HEK293 (cell line): ENCODE data around the gene ACTL8.

Experiments used
- CTCF ChIA-PET: fragments of 350-600 bp; formaldehyde crosslinking; extraction: SDS; loops from one replicate; lab custom pipeline; 2021; ENCODE audit warnings: antibody characterized with exemption; lab: Yijun Ruan, JAX
- POLR2A ChIA-PET: fragments of 300-600 bp; formaldehyde crosslinking; extraction: SDS; loops from one replicate; lab custom pipeline; 2020; ENCODE audit warnings: antibody characterized with exemption, inconsistent platforms; lab: Yijun Ruan, JAX
- H3K27ac ChIP-seq: fragments of 200-500 bp; sonication (Bioruptor generic); 2 replicates; pipeline ENCODE4 v1.5.1; 2014; ENCODE audit warnings: low read depth, low read length, control low read depth, inconsistent platforms; ENCODE audit errors: extremely low read depth
- H3K36me3 ChIP-seq, 2 experiments: fragments of 200-500 bp in 1 of 2; sonication (Bioruptor generic) in 1 of 2; 1 replicate in 1 of 2; 2 replicates in 1 of 2; pipeline ENCODE4 v1.5.1; 2014 to 2017; ENCODE audit warnings: inconsistent platforms in 2 of 2, low read length in 2 of 2; ENCODE audit not compliant: control insufficient read depth in 2 of 2, insufficient read depth in 1 of 2
- H3K4me1 ChIP-seq: fragments of 200-500 bp; sonication (Bioruptor generic); 2 replicates; pipeline ENCODE4 v1.5.1; 2014; ENCODE audit warnings: mild to moderate bottlenecking, low read length, inconsistent platforms; ENCODE audit not compliant: control insufficient read depth, insufficient read depth
- H3K4me3 ChIP-seq: 2 replicates; pipeline ENCODE4 v1.5.1; 2011; ENCODE audit warnings: low read depth, mild to moderate bottlenecking, control low read depth, low read length, moderate library complexity
- H3K9me3 ChIP-seq: fragments of 200-500 bp; sonication (Bioruptor generic); 2 replicates; pipeline ENCODE4 v1.5.1; 2014; ENCODE audit warnings: low read depth, low read length, inconsistent platforms; ENCODE audit not compliant: control insufficient read depth, insufficient read depth
- PRDM1 ChIP-seq: fragments of 450-650 bp; formaldehyde crosslinking; IDR thresholded peaks from 2 replicates; pipeline ENCODE4; 2016; ENCODE audit warnings: missing biosample characterization, missing genetic modification characterization
- REPIN1 ChIP-seq: fragments of 450-650 bp; formaldehyde crosslinking; IDR thresholded peaks from 2 replicates; pipeline ENCODE4 v1.5.1; 2017; ENCODE audit warnings: missing biosample characterization, missing genetic modification characterization, low read depth
- WT1 ChIP-seq: fragments of 450-650 bp; formaldehyde crosslinking; IDR thresholded peaks from 2 replicates; pipeline ENCODE4 v1.5.1; 2016; ENCODE audit warnings: missing biosample characterization, missing genetic modification characterization
- ZBTB17 ChIP-seq: fragments of 450-650 bp; formaldehyde crosslinking; IDR thresholded peaks from 2 replicates; pipeline ENCODE4 v1.5.1; 2016; ENCODE audit warnings: missing biosample characterization, missing genetic modification characterization
- ZFP69B ChIP-seq: fragments of 450-650 bp; formaldehyde crosslinking; IDR thresholded peaks from 2 replicates; pipeline ENCODE4 v1.5.1; 2016; ENCODE audit warnings: missing biosample characterization, missing genetic modification characterization
- ZNF16 ChIP-seq: fragments of 450-650 bp; formaldehyde crosslinking; IDR thresholded peaks from 2 replicates; pipeline ENCODE4 v1.5.1; 2016; ENCODE audit warnings: low read depth, missing biosample characterization, missing genetic modification characterization
- ZNF600 ChIP-seq: fragments of 450-650 bp; formaldehyde crosslinking; IDR thresholded peaks from 2 replicates; pipeline ENCODE4 v1.5.1; 2016; ENCODE audit warnings: missing biosample characterization, missing genetic modification characterization
- ZNF621 ChIP-seq: fragments of 450-650 bp; formaldehyde crosslinking; IDR thresholded peaks from 2 replicates; pipeline ENCODE4 v1.5.1; 2017; ENCODE audit warnings: missing biosample characterization, missing genetic modification characterization
- TF ChIP-seq, protein P1 (sequence below): fragments of 450-650 bp; formaldehyde crosslinking; IDR thresholded peaks from 2 replicates; pipeline ENCODE4 v1.5.1; 2016; ENCODE audit warnings: missing biosample characterization, missing genetic modification characterization
- TF ChIP-seq, protein P2 (sequence below): fragments of 450-650 bp; formaldehyde crosslinking; IDR thresholded peaks from 2 replicates; pipeline ENCODE4 v1.5.0; 2017; ENCODE audit warnings: missing biosample characterization, missing genetic modification characterization, borderline replicate concordance
- TF ChIP-seq, protein P3 (sequence below): fragments of 450-650 bp; formaldehyde crosslinking; IDR thresholded peaks from 2 replicates; pipeline ENCODE4 v1.5.1; 2016; ENCODE audit warnings: missing biosample characterization, missing genetic modification characterization
- TF ChIP-seq, protein P4 (sequence below): fragments of 450-650 bp; formaldehyde crosslinking; IDR thresholded peaks from 2 replicates; pipeline ENCODE4 v1.5.1; 2016; ENCODE audit warnings: missing biosample characterization, missing genetic modification characterization
- TF ChIP-seq, protein P5 (sequence below): fragments of 450-650 bp; formaldehyde crosslinking; optimal IDR thresholded peaks from 2 replicates; pipeline ENCODE3; 2016; ENCODE audit warnings: missing biosample characterization, mild to moderate bottlenecking, missing genetic modification characterization

The ACTL8 gene

DNA sequence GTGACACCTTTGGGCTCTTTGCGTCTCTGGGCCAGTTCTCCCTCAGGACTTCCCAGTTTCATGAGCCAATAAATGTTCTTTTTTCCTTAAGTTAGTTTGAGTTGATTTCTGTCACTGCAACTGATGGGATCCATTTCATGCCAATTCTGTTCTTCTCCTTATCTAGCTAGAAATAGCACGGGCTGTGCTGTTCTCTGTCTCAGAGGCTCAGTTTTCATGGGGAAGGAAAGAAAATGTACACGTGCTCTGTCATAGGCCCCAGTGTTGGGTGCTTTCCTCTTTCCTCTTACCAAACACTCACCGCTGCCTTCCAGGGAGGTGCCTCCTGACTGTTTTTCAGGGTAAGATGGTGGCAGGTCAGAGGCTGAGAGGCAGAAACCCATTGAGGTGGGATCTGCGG lies 43.2 kb upstream of the ACTL8 start (continued):
- TF ChIP-seq, protein P1, sequence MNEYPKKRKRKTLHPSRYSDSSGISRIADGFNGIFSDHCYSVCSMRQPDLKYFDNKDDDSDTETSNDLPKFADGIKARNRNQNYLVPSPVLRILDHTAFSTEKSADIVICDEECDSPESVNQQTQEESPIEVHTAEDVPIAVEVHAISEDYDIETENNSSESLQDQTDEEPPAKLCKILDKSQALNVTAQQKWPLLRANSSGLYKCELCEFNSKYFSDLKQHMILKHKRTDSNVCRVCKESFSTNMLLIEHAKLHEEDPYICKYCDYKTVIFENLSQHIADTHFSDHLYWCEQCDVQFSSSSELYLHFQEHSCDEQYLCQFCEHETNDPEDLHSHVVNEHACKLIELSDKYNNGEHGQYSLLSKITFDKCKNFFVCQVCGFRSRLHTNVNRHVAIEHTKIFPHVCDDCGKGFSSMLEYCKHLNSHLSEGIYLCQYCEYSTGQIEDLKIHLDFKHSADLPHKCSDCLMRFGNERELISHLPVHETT (tag by site-specific recombination) = no peak
- TF ChIP-seq, protein P2, sequence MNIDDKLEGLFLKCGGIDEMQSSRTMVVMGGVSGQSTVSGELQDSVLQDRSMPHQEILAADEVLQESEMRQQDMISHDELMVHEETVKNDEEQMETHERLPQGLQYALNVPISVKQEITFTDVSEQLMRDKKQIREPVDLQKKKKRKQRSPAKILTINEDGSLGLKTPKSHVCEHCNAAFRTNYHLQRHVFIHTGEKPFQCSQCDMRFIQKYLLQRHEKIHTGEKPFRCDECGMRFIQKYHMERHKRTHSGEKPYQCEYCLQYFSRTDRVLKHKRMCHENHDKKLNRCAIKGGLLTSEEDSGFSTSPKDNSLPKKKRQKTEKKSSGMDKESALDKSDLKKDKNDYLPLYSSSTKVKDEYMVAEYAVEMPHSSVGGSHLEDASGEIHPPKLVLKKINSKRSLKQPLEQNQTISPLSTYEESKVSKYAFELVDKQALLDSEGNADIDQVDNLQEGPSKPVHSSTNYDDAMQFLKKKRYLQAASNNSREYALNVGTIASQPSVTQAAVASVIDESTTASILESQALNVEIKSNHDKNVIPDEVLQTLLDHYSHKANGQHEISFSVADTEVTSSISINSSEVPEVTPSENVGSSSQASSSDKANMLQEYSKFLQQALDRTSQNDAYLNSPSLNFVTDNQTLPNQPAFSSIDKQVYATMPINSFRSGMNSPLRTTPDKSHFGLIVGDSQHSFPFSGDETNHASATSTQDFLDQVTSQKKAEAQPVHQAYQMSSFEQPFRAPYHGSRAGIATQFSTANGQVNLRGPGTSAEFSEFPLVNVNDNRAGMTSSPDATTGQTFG (tag by site-specific recombination) = no peak
- no peak for TF ChIP-seq WT1 (tag by site-specific recombination)
- TF ChIP-seq, protein P3, sequence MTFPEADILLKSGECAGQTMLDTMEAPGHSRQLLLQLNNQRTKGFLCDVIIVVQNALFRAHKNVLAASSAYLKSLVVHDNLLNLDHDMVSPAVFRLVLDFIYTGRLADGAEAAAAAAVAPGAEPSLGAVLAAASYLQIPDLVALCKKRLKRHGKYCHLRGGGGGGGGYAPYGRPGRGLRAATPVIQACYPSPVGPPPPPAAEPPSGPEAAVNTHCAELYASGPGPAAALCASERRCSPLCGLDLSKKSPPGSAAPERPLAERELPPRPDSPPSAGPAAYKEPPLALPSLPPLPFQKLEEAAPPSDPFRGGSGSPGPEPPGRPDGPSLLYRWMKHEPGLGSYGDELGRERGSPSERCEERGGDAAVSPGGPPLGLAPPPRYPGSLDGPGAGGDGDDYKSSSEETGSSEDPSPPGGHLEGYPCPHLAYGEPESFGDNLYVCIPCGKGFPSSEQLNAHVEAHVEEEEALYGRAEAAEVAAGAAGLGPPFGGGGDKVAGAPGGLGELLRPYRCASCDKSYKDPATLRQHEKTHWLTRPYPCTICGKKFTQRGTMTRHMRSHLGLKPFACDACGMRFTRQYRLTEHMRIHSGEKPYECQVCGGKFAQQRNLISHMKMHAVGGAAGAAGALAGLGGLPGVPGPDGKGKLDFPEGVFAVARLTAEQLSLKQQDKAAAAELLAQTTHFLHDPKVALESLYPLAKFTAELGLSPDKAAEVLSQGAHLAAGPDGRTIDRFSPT (tag by site-specific recombination) = no peak
- TF ChIP-seq PRDM1 = no peak

DNA sequence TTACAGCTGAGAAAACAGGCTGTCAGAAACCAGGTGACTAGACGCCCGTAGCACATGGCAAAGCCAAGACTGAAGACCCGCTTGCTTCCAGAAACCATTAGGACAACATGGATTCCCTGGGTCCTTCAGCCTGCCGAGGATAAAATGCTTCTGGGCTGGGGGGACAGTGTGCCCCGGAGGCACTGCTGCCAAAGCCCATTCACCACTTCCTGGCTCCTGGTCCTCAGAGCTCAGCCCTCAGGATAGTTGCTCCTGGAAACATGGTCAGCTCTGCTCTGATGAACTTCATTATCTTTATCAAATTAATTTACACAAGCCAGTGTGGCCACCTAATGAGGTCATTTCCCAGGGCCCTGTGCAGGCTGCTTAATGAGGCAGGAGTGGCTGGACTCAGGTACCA lies 41.1 kb upstream of the ACTL8 start:
- POLR2A ChIA-PET = no interaction called here
- Histone ChIP-seq H3K4me3 (no peak overlapping the region), H3K36me3 (no peaks in the 10 kb centered on the region), H3K4me1 (no peaks in the 10 kb centered on the region; the same call in 1 of the 2 replicates), H3K27ac (no peak overlapping the region)
- TF ChIP-seq, protein P4, sequence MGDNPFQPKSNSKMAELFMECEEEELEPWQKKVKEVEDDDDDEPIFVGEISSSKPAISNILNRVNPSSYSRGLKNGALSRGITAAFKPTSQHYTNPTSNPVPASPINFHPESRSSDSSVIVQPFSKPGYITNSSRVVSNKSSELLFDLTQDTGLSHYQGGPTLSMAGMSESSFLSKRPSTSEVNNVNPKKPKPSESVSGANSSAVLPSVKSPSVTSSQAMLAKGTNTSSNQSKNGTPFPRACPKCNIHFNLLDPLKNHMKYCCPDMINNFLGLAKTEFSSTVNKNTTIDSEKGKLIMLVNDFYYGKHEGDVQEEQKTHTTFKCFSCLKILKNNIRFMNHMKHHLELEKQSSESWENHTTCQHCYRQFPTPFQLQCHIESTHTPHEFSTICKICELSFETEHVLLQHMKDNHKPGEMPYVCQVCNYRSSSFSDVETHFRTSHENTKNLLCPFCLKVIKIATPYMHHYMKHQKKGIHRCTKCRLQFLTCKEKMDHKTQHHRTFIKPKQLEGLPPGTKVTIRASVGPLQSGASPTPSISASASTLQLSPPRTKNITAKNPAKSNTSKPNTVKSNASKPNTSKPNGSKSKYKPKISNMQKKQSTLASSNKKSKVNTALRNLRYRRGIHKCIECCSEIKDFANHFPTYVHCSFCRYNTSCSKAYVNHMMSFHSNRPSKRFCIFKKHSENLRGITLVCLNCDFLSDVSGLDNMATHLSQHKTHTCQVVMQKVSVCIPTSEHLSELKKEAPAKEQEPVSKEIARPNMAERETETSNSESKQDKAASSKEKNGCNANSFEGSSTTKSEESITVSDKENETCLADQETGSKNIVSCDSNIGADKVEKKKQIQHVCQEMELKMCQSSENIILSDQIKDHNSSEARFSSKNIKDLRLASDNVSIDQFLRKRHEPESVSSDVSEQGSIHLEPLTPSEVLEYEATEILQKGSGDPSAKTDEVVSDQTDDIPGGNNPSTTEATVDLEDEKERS (tag by site-specific recombination) = no peak
- no peak for TF ChIP-seq ZFP69B (tag by site-specific recombination)
- TF ChIP-seq REPIN1 (tag by site-specific recombination) = no peak
- TF ChIP-seq ZNF16 = no peak
- TF ChIP-seq, protein P5, sequence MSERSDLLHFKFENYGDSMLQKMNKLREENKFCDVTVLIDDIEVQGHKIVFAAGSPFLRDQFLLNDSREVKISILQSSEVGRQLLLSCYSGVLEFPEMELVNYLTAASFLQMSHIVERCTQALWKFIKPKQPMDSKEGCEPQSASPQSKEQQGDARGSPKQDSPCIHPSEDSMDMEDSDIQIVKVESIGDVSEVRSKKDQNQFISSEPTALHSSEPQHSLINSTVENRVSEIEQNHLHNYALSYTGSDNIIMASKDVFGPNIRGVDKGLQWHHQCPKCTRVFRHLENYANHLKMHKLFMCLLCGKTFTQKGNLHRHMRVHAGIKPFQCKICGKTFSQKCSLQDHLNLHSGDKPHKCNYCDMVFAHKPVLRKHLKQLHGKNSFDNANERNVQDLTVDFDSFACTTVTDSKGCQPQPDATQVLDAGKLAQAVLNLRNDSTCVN = no peak
- no peak for TF ChIP-seq ZBTB17
- no peak for TF ChIP-seq ZNF600 (tag by site-specific recombination)
- TF ChIP-seq ZNF621 (tag by site-specific recombination) = no peak
- TF ChIP-seq, all 188 proteins: peak for 0
- CTCF ChIA-PET = interaction anchor here (0.7 kb wide), 1 partner anchor 9 kb away, joined by 3 read pairs; no protein-coding TSS in a partner anchor
- no peaks in the 10 kb centered on the region for H3K9me3 ChIP-seq
